Lower leg skin (tissue), 3 donors: ENCODE measurements around the gene STRA8.

Source experiments
- CTCF ChIP-seq, 3 donors: fragments of 450-650 bp; IDR thresholded peaks; one replicate each; pipeline ENCODE4 v1.5.1; 2016; ENCODE audit warnings: antibody characterized with exemption in 3 of 3, mild to moderate bottlenecking in 3 of 3, moderate library complexity in 2 of 3
- POLR2A ChIP-seq, 2 donors: fragments of 450-650 bp; IDR thresholded peaks; one replicate each; pipeline ENCODE4 v1.6.1; 2016 to 2017; ENCODE audit warnings: antibody characterized with exemption in 2 of 2, mild to moderate bottlenecking in 1 of 2, moderate library complexity in 1 of 2

- TF ChIP-seq CTCF (IDR thresholded peaks at IDR 0.05): no peak
- TF ChIP-seq POLR2A (IDR thresholded peaks at IDR 0.05): no peak
Observed at GRCh38 chr7:135204876-135205275, 28.8 kb upstream of the STRA8 start.
